Suprapubic skin (tissue), 3 donors: ENCODE results near the gene RAD23A.

Experiments used
- CTCF ChIP-seq, 2 donors: fragments of 200-600 bp in 1 of 2; fragments of 450-650 bp in 1 of 2; sonication (generic) in 1 of 2; IDR thresholded peaks; one replicate each; pipeline ENCODE4 v1.5.1; 2016 to 2019; ENCODE audit warnings: antibody characterized with exemption in 2 of 2, mild to moderate bottlenecking in 1 of 2, moderate library complexity in 1 of 2
- EP300 ChIP-seq: sonication (generic); formaldehyde crosslinking; IDR thresholded peaks from one replicate; pipeline ENCODE4 v1.6.1; 2017; ENCODE audit warnings: antibody characterized with exemption
- POLR2A ChIP-seq, 2 donors: fragments of 450-650 bp; IDR thresholded peaks; one replicate each; pipeline ENCODE4 v1.6.1; 2017; ENCODE audit warnings: antibody characterized with exemption in 2 of 2, mild to moderate bottlenecking in 2 of 2, moderate library complexity in 2 of 2

GRCh38 chr19:12987781-12988180, 42.1 kb downstream of the RAD23A start:
- TF ChIP-seq CTCF (IDR thresholded peaks at IDR 0.05) (no peak), EP300 (no peak), POLR2A (IDR thresholded peaks at IDR 0.05) (no peak)
